CD4-positive, alpha-beta T cell treated with Interleukin-17A for 4 hours (primary cell): ENCODE measurements around the gene AJM1.
"Not testable (repeated sequence)": the region's sequence is repeated elsewhere in the genome, so short reads cannot be mapped to it uniquely, and the experiment has no call there.

Experiments used
- DNase-seq: peaks from one replicate; pipeline ENCODE4 v3.0.0-alpha.2; 2020; ENCODE audit warnings: mixed read lengths

Gene AJM1

DNA sequence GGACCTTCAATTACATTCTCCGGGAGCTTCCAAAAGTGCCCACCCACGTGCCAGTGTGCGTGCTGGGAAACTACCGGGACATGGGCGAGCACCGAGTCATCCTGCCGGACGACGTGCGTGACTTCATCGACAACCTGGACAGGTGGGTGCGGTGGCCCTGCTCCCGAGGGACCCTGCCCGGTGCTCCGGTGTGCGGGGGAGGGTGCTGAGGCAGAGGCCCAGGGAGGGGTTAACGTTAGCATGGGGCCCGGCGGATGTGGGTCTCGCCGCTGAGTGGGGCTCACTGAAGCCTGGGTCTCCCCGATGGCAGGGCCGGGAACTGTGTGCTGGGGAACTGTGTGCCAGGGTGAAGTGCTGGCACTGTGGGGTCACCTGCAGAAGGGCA lies 10.6 kb upstream of the AJM1 start:
- no peak for DNase-seq

DNA sequence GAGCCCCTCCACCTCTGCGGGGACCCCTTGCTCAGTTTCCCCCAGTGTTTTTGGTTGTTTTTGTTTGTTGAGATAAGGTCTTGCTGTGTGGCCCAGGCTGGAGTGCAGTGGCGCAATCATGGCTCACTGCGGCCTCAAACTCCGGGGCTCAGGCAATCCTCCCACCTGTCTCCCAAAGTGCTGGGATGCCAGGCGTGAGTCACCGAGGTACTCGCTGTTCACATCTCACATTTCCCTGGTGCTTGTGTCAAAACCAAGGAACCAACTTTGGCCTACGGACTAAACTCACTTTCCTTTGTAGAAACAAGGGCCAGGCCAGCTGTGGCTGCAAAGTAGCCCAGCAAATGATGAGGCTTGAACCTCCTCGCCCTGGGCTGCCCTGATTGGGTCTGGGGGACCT lies 9.7 kb upstream of the AJM1 start:
- no peak for DNase-seq

DNA sequence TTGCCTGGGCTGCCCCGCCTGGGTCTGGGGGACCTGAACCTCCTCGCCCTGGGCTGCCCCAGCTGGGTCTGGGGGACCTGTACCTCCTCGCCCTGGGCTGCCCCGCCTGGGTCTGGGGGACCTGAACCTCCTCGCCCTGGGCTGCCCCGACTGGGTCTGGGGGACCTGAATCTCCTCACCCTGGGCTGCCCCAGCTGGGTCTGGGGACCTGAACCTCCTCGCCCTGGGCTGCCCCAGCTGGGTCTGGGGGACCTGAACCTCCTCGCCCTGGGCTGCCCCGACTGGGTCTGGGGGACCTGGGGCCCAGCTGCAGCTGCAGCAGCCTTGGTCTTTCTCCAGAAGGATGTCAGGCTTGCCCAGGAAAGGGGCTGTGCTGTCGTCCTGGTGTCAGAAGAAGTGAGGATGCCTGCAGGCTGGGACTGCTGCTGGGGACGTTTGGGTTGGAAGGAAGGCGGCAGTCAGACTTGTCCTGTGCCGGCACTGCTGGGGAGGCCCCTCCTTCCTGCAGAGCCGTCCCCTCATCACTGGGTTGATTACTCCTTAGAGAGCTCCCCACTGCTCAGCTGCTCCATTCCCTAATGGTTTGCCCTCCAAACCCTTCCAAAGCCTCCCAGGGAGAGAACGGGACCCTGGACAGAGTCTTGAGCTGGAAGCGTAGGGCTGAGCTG lies 8.8 kb upstream of the AJM1 start:
- not testable (repeated sequence) for DNase-seq

DNA sequence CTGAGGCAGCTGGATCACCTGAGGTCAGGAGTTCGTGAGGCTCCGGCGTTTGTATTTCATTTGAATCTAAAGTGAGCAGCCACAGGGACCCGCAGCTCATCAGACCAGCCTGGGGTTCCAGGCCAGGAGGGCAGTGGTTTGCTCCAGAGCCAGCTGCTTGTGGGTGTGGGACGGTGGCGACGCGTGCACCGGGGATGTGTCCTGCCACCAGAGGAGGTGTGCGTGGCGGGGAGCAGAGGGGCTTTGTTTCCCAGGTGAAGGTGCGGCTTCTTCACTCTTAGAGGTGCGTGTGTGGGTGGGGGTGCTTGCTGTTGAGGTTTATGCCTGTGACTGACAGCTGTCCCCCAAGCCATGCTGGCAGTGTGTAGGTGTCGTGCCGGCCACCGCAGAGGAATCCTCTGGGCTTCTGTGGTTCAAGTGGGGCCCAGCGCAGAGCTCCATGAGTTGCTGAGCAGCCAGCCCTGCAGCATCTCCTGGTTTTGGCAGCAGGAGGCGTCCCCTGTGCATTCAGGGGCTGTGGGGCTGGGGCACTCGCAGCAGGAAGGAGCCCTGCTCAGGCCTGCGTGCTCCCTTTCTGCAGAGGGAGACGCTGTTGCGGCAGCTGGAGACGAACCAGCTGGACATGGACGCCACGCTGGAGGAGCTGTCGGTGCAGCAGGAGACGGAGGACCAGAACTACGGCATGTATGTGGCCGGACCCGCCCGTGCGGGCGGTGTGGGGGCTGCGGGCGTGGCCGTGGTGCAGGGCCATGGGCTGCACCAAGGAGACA lies 6.9 kb upstream of the AJM1 start:
- DNase-seq = no peak

DNA sequence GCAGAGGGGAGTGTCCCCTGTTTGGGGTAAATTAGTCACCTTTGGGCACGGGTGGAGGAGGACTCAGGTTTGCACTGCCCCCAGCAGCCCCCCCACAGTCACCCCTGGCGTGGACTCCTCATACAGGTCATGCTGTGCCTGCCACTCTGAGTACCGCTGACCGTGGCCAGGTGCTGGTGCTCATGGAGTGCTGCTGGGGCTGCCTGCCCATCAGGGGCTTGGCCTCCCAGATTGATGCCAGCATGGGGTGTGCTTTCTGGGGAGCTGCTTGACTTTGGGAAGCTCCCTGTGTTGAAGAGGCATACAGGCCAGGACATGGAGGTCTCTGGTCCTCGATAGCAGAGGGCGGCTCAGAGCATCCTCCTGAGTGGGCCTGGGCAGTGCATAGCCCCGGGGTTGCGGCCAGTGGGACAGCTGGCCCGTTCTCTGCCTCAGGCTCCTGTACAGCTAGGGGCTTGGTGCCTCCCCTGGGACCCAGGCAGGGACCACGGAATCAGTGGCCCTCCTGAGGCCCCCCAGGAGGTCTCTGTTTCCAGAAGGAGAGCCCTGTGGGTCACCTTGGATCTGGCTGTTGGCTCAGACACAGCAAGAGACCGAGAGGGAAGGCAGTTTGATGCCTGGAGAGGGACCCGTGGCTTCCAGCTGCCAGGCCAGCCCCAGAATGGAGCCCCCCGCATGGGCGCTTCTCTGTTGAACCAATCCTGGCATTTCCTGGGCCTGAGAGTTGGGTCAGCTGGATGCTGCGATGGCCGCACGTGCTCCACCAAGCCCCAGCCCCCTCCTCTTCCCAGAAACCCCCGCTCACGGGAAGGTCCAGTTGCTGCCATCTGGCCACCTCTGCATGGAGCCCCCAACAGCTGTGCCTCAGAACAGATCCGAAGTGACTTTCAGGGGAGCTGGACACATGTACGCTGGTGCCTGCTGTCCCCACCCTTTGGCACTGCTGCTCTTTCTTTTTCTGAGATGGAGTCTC lies 6.1 kb upstream of the AJM1 start:
- DNase-seq = no peak

DNA sequence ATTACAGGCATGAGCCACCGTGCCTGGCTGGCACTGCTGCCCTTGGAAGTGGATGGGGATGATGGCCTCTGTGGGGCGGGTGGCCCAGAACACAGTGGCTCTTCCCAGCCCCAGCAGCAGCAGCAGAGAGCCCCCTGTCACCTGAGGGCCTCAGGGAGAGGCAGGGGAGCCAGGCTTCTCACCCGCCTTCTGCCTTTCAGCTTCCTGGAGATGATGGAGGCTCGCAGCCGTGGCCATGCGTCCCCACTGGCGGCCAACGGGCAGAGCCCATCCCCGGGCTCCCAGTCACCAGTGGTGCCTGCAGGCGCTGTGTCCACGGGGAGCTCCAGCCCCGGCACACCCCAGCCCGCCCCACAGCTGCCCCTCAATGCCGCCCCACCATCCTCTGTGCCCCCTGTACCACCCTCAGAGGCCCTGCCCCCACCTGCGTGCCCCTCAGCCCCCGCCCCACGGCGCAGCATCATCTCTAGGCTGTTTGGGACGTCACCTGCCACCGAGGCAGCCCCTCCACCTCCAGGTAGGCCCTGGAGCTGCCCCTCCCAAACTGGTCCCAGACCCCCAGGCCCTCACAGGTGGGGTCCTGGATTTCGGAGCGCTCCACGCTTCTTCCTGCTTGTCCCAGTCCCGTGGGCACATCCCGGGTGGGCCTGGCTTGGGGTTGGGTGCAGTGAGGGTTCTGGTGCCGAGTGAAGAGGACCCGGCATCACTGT lies 5.0 kb upstream of the AJM1 start:
- DNase-seq = no peak

DNA sequence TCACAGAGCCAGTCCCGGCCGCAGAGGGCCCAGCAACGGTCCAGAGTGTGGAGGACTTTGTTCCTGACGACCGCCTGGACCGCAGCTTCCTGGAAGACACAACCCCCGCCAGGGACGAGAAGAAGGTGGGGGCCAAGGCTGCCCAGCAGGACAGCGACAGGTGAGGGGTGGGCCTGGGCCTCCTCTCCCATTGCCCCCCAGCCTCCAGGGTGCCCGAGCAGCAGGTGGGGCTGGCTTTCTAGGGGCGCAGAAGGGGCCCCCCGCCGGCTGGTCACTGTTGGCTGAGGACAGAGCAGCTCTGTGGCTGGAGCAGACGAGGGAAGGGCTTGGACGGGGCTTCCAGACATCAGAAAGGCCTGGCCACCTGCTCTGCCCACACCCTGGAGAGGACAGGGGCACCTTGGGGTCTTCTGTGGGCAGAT lies 4.4 kb upstream of the AJM1 start:
- not testable (repeated sequence) for DNase-seq

DNA sequence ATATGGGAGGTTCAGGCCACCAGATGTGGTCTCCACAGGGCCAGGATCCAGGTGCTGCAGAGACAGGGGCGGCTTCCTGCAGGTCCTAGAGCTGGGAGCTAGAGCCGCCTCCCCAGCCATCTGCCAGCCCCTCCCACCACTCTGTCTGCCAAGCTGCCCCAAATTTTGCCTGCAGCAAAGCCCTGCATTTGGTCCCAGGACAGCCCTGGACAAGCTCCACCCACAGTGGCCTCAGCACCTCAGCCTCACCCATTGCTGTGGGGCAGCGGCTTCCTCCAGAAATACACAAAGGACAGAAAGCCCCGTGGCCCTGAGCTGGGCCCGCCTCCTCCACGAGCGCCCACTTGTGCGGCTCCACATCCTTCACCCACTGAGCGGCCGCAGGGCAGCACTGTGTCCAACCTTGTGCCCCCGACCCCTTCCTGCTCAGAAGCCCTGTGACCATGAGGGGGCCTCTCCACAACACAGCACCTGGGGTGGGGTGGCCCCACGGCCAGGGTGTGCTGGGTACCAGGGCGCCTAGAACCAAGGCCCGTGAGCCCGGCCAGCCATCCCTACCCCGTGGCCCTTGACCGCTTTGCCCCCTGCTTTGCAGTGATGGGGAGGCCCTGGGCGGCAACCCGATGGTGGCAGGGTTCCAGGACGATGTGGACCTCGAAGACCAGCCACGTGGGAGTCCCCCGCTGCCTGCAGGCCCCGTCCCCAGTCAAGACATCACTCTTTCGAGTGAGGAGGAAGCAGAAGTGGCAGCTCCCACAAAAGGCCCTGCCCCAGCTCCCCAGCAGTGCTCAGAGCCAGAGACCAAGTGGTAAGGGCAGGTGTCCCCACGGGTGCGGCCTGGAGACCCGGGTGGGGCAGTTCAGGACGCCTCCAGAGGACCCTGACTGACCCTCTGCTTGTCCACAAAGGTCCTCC lies 3.7 kb upstream of the AJM1 start:
- no peak for DNase-seq

DNA sequence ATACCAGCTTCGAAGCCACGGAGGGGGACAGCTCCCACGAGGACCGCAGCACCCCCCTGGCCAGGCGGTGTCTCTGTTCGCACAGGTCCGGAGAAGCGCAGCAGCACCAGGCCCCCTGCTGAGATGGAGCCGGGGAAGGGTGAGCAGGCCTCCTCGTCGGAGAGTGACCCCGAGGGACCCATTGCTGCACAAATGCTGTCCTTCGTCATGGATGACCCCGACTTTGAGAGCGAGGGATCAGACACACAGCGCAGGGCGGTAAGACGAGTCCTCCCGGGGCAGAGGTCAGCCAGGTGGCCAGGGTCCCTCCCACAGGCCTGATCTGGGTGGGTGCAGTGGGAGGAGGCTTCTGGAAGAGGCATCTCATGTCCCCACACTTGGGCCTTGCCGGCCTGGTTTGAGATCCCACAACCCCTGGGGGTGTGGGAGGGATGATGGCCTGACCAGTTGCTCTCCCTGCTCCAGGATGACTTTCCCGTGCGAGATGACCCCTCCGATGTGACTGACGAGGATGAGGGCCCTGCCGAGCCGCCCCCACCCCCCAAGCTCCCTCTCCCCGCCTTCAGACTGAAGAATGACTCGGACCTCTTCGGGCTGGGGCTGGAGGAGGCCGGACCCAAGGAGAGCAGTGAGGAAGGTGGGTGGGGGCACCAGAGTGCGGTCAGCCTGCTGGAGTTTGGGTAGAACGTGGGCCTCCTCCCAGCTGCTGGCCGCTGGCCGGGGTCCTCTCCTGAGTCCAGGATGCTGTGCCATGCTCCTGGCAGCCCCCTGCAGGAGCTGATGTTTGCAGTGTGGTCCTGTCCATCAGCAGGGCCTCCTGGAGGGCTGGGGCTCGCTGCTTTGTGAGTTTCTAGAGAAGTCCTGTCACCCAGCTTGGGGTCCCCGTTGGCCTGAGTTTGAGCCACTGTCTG lies 2.8 kb upstream of the AJM1 start:
- no peak for DNase-seq

DNA sequence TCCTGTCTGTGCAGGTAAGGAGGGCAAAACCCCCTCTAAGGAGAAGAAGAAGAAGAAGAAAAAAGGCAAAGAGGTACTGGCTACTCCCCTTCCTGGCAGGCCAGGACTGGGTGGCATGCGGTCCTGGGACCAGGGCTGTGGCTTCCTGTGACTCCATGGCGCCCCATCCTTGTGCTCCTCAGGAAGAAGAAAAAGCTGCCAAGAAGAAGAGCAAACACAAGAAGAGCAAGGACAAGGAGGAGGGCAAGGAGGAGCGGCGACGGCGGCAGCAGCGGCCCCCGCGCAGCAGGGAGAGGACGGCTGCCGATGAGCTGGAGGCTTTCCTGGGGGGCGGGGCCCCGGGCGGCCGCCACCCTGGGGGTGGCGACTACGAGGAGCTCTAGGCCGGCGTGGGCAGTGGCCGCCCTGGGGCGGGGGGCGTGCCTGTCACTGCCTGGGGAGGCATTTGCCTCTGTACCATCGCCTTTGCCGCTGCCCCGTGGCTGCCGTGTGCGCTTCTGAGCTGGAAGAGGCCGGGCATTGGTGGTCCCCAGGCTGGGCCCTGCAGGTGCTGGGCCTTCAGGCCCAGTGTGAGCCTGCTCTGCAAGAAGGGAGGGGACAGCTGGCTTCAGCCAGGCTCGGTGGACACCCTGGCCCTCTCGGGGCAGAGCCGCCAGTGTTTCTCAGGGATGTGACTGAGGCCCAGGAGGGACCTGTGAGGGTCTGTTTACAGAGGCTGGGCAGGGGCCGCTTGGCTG lies 2.0 kb upstream of the AJM1 start:
- DNase-seq = no peak

DNA sequence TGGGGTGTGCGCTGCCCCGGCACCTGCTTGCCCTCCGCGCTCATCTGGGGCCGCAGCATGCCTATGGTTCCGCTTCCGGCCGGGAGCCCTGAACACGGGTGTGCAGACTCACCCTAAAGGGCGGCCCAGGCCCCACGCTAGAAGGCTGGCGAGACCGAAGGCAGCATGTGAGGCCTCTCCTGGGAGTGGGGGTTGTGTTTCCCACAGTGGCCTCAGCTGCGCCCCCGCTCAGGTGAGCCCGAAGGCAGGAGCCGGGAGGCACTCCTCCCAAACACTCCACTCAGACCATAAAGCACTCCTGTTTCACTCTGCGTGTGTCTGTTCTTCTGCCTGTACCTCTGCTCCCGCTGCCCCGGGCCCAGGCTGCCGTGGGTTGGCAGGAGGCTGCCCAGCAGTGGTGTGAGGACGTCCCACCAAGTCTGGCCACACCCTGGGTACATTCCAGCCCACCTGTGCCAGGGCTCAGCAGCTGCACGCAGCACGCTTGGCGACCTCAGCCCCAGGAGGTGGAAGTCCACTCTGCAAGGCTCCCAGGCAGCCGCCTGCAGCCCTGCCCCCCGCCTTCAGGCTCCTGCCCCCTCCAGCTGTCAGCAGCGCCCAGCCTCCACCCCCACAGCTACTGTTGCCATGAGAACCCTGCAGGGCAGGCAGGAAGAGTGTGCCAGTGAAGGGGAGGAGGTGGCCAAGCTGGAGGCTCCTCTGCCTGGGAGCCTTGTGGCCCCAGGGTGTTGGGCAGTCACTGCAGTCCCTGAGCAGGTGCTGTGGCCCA lies 1.2 kb upstream of the AJM1 start:
- no peak for DNase-seq

DNA sequence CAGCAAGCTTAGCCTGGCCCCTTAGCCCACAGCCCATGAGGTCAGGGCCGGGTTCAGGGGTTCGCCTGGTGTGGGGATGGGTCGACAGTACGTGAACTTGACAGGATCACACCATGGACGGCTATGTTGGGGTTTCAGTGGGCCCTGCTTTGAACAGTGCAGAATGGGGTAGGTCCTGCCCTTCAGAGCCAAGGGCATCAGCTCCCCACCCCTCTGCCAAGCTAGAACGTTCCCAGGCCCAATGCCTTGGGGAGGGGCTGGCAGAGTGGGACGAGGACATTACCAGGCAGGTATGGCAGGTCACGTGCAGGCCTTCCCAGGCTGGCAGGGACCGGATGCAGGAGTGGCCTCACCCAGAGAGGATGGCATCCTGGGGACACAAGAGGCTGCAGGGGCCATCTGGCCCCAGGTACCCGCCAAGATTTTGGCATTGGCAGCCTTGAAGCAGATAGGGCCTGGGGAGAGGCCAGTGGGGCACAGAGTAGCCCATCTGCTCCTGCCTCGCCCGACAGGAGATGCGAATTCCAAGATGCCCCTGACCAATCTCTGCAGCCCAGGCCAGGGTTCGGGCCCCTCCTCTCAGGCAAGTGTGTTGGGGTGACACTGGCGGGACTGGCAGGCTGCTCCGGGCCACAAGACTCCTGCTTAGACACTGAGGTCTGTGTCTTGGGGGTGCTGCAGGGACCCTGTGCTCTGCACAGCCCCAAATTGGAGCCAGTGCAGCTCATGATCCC lies 465 bp upstream of the AJM1 start:
- not testable (repeated sequence) for DNase-seq

DNA sequence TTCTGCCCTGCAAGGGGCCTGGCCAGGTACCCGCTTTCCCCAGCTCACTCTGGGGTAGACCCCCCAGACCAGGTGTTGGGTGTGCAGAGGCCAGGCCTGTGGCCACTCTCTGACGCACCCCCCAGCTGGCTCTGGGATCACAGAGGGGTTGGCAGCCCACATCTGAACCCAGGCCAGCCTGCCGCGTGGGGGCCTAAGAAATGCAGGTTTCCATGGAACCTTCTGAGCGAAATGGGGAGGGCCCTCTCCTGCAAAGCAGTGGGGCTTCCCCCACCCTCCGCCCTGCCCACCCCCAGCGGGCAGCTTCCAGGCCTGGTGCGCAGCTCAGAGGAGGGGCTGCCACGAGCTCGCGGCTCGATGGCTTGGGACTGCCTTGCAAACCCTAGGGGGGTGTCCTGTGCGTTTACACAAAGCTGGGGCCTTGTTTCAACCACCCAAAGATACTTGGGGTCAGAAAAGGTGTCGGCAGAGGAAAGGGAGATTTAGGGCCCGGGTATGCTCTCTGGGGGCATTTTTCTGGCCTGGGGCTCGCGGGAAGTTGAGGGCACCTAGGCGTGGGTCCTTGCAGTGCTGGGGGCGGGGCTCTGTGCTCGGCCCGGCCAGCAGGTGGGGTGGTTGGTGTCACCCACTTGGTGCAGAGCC lies 1.0 kb downstream of the AJM1 start:
- not testable (repeated sequence) for DNase-seq

DNA sequence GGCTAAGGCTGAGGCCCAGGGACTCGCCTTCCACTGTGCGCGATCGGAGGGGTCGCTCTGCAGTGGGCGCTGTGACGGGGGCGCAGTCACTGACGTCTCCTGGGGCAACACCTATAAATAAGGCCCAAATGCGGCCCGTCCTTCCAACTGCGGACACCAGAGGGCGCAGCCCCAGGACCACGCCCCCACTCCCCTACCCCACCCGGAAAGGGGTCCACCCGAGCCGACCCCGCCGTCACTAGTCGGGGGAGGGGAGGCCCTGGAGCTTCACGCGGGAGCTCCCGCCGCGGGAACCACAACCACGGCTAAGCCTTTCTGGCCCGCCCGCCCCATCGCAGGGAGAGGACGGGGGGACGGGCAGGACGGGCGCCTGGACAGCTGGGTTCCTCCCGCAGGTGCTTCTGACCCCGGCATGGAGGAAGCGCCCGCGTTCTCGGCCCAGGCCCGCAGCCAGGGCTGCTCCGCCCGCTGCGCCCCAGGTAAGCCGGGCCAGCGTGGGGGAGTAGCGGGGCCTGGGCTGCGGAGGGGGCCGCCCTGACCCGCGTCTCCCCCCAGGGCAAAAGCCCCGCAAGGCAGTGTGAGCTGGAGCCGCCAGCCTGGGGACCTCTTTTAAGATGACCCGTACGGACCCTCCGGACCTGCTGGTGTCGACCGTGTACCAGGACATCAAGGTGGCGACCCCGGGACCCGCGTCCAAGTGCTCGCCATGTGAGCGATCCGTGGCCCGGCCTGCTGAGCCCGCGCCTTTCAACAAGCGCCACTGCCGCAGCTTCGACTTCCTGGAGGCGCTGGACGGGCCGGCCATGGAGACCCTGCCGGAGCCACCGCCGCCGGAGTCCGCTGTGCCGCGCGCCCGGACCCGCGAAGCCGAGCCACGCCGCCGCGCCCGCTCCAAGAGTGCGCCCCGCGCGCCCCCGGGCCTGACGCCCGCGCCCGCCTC lies 1.8 kb downstream of the AJM1 start:
- DNase-seq = peak; percentile 68

DNA sequence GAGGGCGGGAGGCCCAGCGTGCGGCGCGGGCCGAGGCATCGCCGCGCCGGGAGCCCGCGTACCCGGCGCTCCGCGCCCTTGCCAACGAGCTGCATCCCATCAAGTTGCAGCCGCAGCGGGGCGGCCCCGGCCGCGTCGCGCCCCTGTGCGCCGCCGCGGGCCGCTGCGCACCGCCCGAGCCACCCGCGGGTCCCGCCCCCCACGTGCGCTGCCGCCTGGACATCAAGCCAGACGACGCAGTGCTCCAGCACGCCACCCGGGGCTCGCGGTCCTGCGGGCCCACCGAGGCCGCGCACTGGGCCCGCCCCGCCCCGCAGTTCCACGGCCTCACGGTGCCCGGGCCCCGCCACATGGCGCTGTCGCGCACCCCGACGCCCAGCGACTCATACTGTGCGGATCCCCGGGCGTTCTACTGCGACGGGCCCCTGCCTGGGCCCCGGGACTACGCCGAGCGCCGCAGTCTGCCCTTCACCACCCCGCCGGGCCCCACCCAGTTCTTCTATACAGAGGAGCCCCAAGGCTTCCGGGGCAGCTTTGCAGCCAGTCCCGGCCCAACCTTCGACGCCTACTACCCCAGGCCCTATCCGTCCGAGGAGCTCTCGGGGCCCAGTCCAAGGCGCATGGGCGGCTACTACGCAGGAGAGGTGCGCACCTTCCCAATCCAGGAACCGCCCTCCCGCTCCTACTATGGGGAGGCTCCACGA lies 2.6 kb downstream of the AJM1 start:
- DNase-seq = no peak
